ENCODE results near the gene RRBP1.

GRCh38 chr20:17629025-17629424, 53.0 kb downstream of the RRBP1 start:
- TF ChIP-seq EP300 (IDR thresholded peaks at IDR 0.05): no peak
- no peak for TF ChIP-seq POLR2A (IDR thresholded peaks at IDR 0.05)
- no peak for TF ChIP-seq CTCF (IDR thresholded peaks at IDR 0.05)
